Panc1 (cell line): ENCODE measurements around the gene SLC25A22. TPM values are rescaled to one million over a fixed set of nuclear protein-coding genes. Genes with fewer than 3 reads are reported as not detected.

ENCODE experiments used
- ATAC-seq: fragments of 200-7000 bp; cut with Tn5 transposase; 2 replicates; pipeline ENCODE4 v1.9.1; 2020; ENCODE audit warnings: mild to moderate bottlenecking, moderate library complexity
- BruUV-seq: library from RNA; stranded (reverse); fragments of 400-500 nt; replicated peaks from 2 replicates; lab custom pipeline; 2021; lab: Mats Ljungman, UMichigan
- CTCF ChIA-PET: fragments of 300-600 bp; sonication (Branson Sonifier 250); formaldehyde crosslinking; loops from one replicate; lab custom pipeline; 2022; ENCODE audit warnings: antibody characterized with exemption; lab: Charles Lee
- POLR2A ChIA-PET: fragments of 300-600 bp; sonication (Branson Sonifier 250); formaldehyde crosslinking; loops from one replicate; lab custom pipeline; 2022; ENCODE audit warnings: antibody characterized with exemption; lab: Charles Lee
- DNase-seq: peaks from one replicate; pipeline ENCODE4 v3.0.0-alpha.2; 2010; ENCODE audit warnings: low read depth, low spot score
- H3K27ac ChIP-seq: 2 replicates; pipeline ENCODE4 v1.5.1; 2011; ENCODE audit warnings: mild to moderate bottlenecking, low read length, inconsistent platforms
- H3K27me3 ChIP-seq: fragments of 200-500 bp; sonication (Bioruptor generic); 2 replicates; pipeline ENCODE4 v1.6.0; 2014; ENCODE audit warnings: low read length, inconsistent platforms; ENCODE audit not compliant: control insufficient read depth, insufficient read depth
- H3K36me3 ChIP-seq: fragments of 200-500 bp; sonication (Bioruptor generic); 2 replicates; pipeline ENCODE4 v1.5.1; 2014; ENCODE audit warnings: inconsistent platforms, mild to moderate bottlenecking, low read length, moderate library complexity; ENCODE audit not compliant: control insufficient read depth, insufficient read depth
- H3K4me1 ChIP-seq: 2 replicates; pipeline ENCODE4 v1.5.1; 2011; ENCODE audit warnings: inconsistent platforms, mild to moderate bottlenecking, low read length, moderate library complexity; ENCODE audit not compliant: control insufficient read depth, insufficient read depth
- H3K4me3 ChIP-seq, 2 experiments: 2 replicates each; pipeline ENCODE4 v1.5.1; 2011 to 2012; ENCODE audit warnings: low read depth in 2 of 2, low read length in 2 of 2, mild to moderate bottlenecking in 2 of 2, inconsistent platforms in 1 of 2, moderate library complexity in 1 of 2
- H3K9me3 ChIP-seq: fragments of 200-500 bp; sonication (Bioruptor generic); 2 replicates; pipeline ENCODE4 v1.5.1; 2014; ENCODE audit warnings: low read depth, mild to moderate bottlenecking, inconsistent platforms, low read length, moderate library complexity; ENCODE audit not compliant: control insufficient read depth, insufficient read depth
- POLR2AphosphoS5 ChIP-seq: IDR thresholded peaks from 2 replicates; pipeline ENCODE4 v1.6.1; 2012; ENCODE audit warnings: mild to moderate bottlenecking, low read depth, low read length, moderate library complexity
- REST ChIP-seq, 2 experiments: IDR thresholded peaks; 2 replicates each; pipeline ENCODE4 v1.6.1; 2011 to 2012; ENCODE audit warnings: low read depth in 2 of 2, control low read depth in 1 of 2, low read length in 1 of 2, mild to moderate bottlenecking in 1 of 2, moderate library complexity in 1 of 2; ENCODE audit not compliant: insufficient read depth in 1 of 2
- SIN3A ChIP-seq: IDR thresholded peaks from 2 replicates; pipeline ENCODE4 v1.6.1; 2012; ENCODE audit warnings: low read depth, mild to moderate bottlenecking, low read length, moderate library complexity, borderline replicate concordance; ENCODE audit not compliant: insufficient read depth
- in situ Hi-C: cut with HindIII; loops from 2 replicates; pipeline ENCODE4 v1.10.0; 2016; ENCODE audit warnings: low sequenced_read_pairs, low pct_unique_long_range_greater_than_20kb
- intact Hi-C: fragments of 100-400 bp; cut with micrococcal nuclease; formaldehyde crosslinking; loops from one replicate; pipeline ENCODE4 v1.10.0; 2022; ENCODE audit not compliant: unreplicated experiment
- total RNA-seq: library from RNA; stranded (reverse); gene quantifications from one replicate; pipeline ENCODE4 v1.2.1, GENCODE V29; 2021; ENCODE audit not compliant: unreplicated experiment
- TF ChIP-seq, protein P1 (sequence below): fragments of 450-650 bp; IDR thresholded peaks from 2 replicates; pipeline ENCODE4 v1.5.1; 2017; ENCODE audit warnings: mild to moderate bottlenecking

The SLC25A22 gene
- total RNA-seq, 1 experiment from 2014 or later, result 119 TPM

DNA sequence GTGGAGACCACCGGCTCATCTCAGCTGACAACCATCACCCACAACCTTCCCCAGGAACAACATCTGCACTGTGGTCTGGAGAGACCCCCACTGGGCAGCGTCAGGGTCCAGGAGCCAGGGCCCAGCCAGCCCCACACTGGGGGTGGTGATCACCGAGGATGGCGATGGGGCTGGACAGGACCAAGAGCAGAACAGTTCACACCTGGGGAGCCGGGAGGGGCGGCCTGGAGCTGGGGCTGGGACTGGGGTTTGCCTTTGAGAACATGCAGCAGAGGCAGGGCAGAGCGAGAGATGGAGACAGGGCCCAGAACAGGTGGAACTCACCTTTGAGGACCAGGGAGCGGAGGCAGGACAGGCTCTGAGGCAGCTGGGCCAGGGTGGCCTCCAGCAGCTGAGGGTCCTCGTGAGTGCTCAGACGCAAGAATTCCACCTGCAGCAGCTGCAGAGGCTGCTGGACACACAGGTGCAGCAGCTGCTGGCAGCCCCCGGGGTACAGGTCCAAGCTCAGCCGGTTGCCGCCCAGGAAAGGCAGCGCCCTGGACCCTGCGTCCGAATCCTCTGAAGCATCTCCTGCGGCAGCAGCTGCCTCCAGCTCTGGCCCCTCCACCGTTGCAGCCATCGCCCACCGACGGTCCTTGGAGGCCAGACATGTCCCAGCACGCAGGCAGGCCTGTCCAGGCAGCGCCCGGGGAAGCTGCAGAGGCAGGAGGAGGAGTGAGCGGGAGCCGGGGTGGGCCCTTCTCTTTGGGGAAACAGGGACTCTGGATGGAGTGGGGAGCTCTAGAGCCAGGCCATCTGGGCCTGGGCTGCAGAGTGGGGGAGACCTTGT, 5.9 kb upstream of the SLC25A22 start:
- in situ Hi-C loops, result no loop called here
- Histone ChIP-seq H3K4me1 (peaks cover 43% of the 10 kb centered on the region), H3K4me3 (peak overlapping the region; percentile 58 to 67), H3K27ac (peak overlapping the region; percentile 92), H3K27me3 (no peaks in the 10 kb centered on the region), H3K9me3 (no peaks in the 10 kb centered on the region), H3K36me3 (no peaks in the 10 kb centered on the region)
- TF ChIP-seq SIN3A, result no peak
- intact Hi-C loops, result no loop called here
- ChIA-PET POLR2A (interaction anchor here (1.0 kb wide), 1 partner anchor 56 kb away, joined by 3 read pairs; no protein-coding TSS in a partner anchor), CTCF (interaction anchor here (1.5 kb wide), 1 partner anchor 43 kb away, joined by 3 read pairs; no protein-coding TSS in a partner anchor)
- ATAC-seq, result no peak
- BruUV-seq, result no TSS peak
- no peak for DNase-seq

DNA sequence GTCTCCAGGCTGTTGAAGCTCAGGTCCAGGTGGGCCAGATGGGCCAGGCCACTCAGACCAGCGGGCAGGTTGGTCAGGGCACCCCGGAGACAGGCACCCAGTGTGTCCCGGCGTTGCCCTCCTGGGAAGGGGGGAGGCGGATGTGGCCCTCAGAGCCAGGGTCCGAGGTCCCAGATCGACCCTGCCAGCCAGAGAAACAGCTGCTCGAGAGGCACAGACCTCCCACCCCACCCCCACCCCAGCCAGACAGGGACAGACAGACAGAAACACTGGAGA, 5.3 kb upstream of the SLC25A22 start:
- no peak for TF ChIP-seq REST (IDR thresholded peaks at IDR 0.05; ENCODE audit: insufficient read depth in 1 of 2, low read depth in 2 of 2, low read length in 1 of 2)
- no peak for TF ChIP-seq POLR2AphosphoS5
- TF ChIP-seq SIN3A, result no peak
- TF ChIP-seq, protein P1, sequence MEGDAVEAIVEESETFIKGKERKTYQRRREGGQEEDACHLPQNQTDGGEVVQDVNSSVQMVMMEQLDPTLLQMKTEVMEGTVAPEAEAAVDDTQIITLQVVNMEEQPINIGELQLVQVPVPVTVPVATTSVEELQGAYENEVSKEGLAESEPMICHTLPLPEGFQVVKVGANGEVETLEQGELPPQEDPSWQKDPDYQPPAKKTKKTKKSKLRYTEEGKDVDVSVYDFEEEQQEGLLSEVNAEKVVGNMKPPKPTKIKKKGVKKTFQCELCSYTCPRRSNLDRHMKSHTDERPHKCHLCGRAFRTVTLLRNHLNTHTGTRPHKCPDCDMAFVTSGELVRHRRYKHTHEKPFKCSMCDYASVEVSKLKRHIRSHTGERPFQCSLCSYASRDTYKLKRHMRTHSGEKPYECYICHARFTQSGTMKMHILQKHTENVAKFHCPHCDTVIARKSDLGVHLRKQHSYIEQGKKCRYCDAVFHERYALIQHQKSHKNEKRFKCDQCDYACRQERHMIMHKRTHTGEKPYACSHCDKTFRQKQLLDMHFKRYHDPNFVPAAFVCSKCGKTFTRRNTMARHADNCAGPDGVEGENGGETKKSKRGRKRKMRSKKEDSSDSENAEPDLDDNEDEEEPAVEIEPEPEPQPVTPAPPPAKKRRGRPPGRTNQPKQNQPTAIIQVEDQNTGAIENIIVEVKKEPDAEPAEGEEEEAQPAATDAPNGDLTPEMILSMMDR, result no peak
- ATAC-seq, result no peak
- no peak overlapping the region; a peak in 1 of 4 replicates for H3K4me3 ChIP-seq
- H3K36me3 ChIP-seq, result no peaks in the 10 kb centered on the region
- CTCF ChIA-PET, result interaction anchor here (1.5 kb wide), 1 partner anchor 44 kb away, joined by 3 read pairs; no protein-coding TSS in a partner anchor
- DNase-seq, result no peak
- peaks cover 42% of the 10 kb centered on the region for H3K4me1 ChIP-seq
- POLR2A ChIA-PET, result no interaction called here
- in situ Hi-C loops, result no loop called here
- no peaks in the 10 kb centered on the region for H3K9me3 ChIP-seq
- BruUV-seq, result no TSS peak
- H3K27ac ChIP-seq, result no peak overlapping the region; the same call in 1 of the 2 replicates
- intact Hi-C loops, result no loop called here
- H3K27me3 ChIP-seq, result no peaks in the 10 kb centered on the region
